Measurements from ENCODE around the gene COPG2.
"Not testable (repeated sequence)": the region's sequence is repeated elsewhere in the genome, so short reads cannot be mapped to it uniquely, and the experiment has no call there.

COPG2 gene

DNA sequence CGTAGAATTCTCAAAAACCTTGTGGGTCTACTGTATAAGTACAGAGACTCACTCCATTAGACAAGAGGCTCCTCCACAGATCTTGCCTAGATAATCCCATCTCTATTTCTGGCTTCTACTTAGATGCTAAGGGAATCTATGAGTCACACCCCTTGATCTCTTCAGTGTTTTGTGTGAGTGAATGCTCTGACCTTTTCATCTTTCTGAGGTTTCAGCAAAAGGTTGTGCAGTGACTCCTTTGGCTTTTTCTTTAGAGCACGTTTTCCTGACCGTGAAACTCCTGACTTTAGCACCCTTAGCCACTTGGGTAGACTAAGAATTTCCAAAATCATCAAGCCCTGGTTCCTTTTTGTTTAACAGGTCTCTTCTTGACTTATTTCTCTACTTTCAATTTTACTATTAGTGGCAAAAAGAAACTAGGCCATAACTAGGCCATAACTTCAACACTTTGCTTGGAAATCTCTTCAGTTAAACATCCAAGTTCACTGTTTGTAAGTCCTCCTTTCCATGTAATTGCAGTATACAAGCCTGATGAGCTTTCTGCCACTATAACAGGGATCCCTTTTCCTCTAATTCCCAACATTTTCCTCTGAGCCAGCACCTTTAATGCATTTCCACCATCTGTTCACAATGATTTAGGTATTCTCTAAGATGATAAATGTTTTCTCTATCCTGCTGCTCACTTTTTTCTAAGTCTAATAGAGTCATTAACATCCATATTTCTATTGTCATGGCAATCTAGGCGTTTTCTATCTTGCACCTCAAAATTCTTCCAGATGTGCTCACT lies 19.4 kb downstream of the COPG2 start:
- peak in 1 of 2 experiments; percentile 11 for DNase-seq

DNA sequence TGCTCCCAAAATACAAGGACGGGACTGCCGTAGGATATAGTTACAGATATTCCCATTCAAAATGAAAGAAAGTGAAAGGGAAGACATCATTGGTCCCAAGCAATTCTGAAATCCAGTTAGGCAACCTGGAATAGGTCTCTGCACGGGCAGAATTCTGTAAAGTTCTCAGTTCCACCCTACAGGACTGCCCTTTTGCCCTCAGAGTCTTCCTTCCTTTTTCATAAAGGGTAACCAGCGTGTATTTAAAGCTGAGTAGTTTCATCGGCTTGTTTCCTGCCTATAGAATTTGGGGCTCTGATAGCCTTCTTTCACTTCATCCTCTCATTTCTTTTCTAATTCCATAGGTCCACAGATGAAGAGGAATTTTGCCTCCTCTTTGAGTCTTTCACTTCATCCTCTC lies 20.0 kb downstream of the COPG2 start:
- no peak for DNase-seq

DNA sequence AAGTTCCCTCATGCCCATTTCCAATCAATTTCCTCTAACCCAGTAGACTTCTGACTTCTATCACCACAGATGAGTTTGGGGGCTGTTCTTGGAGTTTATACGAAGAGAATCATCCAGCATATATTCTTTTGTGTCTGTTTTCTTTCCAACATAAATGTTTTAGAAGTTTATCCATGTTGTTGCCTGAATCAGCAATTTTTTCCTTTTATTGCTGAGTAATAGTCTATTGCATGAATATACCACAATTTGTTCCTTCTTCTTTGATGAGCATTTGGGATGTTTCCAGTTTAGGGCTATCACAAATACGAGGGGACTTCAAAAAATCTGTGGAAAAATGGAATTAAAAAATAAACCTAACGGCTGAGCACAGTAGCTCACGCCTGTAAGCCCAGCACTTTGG lies 26.2 kb downstream of the COPG2 start:
- DNase-seq, result no peak

DNA sequence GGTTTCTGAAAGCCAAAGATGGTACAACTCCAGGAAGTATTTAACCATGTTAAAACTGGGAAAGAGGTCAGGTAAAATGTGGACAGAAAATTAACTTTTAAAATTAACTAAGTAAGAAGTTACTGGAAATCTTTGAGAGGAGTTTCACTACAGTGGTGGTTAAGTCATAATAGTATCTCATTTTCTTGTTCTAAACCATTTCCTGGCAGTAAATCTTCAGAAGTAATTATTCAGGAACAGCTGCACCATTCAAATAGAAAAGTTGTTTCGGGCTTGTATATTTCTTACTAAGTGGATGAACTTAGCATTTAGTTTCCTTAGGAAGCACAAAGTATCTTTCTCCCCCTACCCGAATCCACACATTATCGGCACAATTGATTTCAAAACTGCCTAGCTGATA lies 27.1 kb downstream of the COPG2 start:
- no peak for DNase-seq

DNA sequence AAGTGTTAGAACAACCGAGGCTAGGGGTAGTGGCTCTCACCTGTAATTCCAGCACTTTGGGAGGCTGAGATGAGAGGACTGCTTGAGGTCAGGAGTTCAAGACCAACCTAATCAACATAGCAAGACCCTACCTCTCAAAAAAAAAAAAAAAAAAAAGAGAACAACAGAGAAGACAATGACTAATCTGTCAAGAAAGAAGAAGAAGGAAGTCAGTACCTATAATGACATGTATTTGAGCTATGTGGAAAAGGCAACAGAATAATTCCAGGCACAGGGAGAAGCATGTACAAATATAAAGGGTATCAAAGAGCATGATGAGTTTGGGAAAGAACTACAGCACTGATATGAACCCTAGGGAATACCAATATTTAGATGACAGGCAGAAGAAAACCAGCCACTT lies 27.5 kb downstream of the COPG2 start:
- no peak for DNase-seq

DNA sequence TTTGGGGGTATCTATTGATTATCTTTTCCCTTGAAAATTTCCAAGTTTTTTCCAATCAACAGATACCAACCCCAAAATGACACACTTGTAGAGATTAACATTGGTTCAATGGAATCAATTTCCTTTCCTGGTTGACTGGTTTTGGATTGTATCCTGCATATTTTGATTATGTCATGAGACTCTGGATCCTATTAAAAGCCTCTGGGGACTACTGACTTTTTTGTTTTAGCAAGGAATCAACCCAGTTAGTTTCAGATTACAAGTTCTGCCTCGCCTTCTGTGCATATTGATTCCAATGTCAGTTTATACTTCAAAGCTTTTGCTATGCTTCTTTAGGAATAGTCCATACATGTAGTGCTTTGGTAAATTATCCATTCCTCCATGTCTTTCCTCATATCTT lies 29.2 kb downstream of the COPG2 start:
- no peak for DNase-seq

DNA sequence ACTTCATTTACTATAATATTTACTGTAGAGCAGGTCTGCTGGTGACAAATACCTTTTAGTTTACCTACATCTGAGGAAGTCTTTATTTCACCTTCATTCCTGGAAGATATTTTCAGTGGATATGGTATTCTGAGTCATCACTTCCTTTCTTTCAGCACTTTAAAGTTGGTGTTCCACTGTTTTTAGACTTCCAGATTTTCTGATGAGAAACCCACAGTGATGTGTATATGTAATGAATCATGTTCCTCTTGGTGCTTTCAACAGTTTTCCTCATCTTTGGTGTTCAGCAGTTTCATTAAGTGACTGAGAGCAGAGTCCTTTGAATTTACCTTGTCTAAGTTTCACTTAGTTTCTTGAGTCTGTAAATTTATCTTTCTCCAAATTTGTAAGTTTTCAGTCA lies 36.4 kb downstream of the COPG2 start:
- DNase-seq, result no peak

DNA sequence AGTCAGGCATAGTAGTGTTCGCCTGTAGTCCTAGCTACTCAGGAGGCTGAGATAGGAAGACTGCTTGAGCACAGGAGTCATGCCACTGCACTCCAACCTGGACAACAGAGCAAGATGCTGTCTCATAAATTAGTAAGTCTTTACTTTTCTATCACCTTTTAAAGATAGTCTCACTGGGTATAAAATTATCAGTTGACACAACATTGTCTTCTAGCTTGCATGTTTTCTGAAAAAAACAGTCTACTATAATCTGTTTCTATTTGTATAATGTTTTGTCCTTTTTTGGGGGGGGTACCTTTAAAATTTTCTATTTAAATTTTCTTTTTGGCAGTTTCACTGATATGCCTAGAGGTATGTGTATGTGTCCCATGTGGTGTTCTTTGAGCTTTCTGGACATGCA lies 39.6 kb downstream of the COPG2 start:
- no peak for DNase-seq

DNA sequence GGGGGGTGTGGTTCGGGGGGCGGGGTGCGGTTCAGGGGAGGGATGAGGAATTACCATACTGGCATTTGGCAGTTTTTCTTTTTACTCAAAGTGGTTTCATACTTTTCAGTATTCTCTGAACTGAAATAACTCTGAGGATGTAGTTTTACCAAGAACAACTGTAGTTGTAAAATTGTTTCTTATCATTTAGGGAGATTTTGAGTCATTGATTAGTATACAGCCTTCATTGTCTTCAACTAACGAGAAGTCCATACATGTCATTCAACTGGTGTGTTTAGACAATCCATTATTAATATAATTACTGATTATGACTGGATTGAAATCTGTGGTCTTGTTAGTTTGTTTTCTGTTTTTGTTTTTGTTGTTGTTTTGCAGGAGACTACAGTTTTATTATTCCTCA lies 40.8 kb downstream of the COPG2 start:
- DNase-seq, result no peak

DNA sequence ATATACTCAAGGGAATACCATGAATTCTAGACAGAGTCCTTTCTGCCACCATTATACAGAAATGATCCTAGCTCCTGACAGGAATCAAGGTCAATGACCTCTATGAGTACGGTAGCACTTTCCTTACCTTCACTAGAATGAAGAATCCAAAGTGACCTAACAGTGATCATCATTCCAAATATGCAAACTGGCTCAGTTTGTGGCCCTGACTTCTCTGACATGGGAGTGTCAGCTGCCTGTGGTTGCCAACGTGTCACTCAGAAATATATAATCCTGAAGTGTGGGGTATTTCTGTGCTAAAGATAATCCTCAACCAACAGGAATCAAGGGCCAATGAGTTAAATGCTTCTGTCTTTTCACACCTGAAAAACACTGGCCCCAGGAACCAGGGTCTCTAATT lies 45.7 kb downstream of the COPG2 start:
- DNase-seq, result no peak

DNA sequence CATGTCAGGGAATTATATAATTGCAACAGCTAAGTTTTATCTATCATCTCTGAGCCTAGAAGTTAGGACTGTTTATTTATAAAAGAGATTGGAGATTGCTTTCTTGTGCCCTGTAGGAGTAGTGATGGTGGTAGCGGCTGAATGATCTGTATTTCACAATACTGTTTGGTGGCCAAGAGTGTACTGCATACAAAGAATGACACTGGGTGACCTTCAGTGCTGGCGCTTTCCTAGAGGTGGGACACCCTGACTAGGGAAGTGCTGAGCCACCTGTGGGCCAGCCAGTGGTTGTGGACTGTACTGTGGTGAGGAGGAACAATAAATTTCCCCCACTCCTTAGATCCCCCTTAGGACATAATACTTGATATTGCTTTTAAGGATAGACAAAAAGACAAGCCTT lies 53.0 kb downstream of the COPG2 start:
- DNase-seq, result no peak

DNA sequence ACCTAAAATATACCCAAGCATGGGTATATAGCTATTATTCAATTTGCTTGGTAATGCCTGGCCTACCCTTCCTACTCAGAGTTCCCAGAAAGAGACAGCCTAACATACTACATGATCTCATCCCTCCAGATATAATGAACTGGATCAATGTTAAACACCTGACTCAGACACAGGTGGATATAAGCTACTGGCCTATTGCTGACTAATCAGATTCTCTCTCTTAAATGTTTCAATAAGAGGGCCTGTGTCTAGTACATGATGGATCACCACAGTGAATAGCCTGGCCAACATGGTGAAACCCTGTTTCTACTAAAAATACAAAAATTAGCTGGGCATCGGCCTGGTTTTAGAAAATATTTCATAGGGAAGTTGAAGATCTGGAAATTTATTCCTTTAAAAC lies 54.1 kb downstream of the COPG2 start:
- DNase-seq, result no peak

DNA sequence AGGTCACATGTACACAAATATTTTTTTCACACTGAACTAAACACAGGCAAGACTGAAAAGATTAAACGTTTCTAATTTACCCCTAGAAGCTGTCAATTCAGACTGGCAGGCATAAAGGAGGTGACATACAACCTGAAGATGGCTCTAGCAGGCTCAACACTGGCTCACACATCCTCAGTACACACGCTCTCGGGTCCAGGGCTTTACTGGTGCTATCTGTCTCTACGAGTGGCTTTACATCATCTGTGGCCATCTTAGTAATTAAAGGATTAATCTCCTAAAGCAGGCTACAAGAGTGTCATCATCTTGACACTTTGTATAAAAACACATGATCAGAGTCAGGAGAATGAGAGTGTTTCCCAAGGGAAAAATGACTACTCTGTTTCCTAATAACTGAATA lies 57.3 kb downstream of the COPG2 start:
- DNase-seq, result no peak

DNA sequence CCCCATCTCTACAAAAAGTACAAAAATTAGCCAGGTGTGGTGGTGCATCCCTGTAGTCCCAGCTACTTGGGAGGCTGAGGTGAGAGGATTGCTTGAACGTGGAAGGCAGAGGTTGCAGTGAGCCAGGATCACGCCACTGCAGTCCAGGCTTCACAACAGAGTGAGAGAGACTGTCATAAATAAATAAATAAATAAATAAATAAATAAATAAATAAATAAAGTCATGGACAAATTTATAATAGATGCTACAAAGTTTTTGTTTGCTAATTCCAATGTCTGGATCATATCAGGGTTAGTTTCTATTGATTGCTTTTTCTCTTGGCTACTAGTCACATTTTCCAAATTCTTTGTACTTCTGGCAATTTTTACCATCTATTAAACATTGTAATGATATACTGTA lies 61.5 kb downstream of the COPG2 start:
- not testable (repeated sequence) for DNase-seq

DNA sequence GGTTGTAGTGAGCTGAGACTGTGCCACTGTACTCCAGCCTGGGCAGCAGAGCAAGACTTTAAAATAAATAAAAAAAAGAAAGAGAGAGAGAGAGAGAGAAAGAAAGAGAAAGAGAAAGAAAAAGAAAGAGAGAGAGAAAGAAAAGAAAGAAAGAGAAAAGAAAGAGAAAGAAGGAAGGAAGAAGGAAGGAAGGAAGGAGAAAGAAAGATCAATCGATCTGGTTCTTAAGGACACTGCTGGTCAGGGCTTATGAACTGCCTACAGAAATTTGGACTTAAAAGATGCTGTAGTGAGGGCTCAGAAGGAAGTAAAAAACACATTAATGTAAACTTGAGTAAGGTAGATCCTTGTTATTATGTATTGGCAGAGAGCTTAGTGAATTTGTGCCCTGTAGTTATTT lies 62.4 kb downstream of the COPG2 start:
- no peak for DNase-seq

DNA sequence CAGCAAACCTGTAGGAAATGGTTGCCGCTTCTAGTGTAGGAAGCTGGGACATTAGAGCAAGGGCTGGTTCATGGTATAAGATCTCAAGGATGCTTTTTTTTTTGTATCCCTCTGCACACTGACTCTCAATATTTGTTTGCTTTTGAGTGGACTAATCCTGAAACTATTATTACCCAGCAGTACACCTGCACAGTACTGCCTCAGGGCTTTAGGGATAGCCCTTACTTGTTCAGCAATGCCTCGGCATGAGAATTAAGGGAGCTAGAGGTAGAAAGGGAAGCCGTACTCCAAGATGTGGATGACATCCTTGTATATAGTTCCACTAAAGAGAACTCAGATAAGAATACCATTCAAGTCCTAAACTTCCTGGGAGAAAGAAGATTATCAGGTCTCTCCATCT lies 70.5 kb downstream of the COPG2 start:
- no peak for DNase-seq

DNA sequence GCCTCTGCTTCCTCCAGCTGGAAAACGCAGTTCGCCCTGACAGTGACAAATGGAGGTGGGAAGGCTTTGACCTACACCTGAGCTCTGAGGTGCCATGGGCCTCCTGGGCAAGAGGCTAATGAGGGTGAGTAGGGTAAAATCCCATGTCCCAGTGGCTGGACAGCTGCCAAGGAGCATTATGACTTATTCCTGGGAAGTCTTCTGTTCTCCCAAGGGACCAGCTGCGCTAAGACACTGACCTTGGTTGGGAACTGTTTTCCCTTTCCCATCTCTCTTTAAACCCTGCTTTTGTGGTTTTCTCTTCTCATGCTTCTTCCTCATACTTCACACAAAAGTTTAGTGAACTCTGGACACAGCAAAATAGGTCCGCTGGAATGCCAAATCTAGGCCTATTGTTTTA lies 72.6 kb downstream of the COPG2 start:
- no peak for DNase-seq

DNA sequence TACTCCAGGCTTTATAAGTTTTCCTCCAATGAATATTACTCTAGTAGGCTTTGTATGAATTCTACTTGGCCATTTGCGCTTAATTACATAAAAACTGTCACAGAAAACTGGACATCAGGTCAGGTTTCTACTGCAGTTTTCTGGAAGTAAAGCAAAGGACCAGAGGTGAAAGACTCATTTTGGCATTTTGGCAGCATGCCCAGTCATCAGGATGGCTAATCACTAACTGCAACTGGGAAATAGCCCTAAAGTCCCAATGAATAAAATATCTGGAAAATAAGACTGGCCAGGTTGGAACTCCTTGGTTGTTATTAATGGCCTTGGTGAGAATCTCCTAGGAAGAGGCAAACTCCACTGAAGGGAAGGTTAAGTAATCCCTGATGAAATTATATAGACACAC lies 75.5 kb downstream of the COPG2 start:
- no peak for DNase-seq

DNA sequence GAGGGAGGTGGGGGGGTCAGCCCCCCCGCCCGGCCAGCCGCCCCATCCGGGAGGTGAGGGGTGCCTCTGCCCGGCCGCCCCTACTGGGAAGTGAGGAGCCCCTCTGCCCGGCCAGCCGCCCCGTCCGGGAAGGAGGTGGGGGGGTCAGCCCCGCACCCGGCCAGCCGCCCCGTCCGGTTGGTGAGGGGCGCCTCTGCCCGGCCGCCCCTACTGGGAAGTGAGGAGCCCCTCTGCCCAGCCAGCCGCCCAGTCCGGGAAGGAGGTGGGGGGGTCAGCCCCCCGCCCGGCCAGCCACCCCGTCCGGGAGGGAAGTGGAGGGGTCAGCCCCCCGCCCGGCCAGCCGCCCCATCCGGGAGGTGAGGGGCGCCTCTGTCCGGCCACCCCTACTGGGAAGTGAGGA lies 77.1 kb downstream of the COPG2 start:
- DNase-seq, result not testable (repeated sequence)

DNA sequence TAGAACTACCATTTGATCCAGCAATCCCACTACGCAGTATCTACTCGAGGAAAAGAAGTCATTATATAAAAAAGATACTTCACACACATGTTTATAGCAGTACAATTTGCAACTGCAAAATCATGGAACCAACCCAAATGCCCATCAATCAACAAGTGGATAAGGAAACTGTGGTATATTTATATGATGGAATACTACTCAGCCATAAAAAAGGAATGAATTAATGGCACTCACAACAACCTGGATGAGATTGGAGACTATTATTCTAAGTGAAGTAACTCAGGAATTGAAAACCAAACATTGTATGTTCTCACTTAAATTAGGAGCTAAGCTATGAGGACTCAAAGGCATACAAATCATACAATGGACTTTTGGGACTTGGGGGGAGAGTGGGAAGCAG lies 82.6 kb downstream of the COPG2 start:
- DNase-seq, result not testable (repeated sequence)

DNA sequence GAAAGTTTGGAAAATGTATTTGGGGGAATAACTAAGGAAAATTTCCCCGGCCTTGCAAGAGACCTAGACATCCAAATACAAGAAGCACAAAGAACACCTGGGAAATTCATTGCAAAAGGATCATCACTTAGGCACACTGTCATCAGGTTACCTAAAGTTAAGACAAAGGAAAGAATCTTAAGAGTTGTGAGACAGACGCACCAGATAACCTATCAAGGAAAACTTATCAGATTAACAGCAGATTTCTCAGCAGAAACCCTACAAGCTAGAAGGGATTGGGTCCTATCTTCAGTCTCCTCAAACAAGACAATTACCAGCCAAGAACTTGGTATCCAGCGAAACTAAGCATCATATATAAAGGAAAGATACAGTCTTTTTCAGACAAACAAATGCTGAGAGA lies 93.4 kb downstream of the COPG2 start:
- not testable (repeated sequence) for DNase-seq

DNA sequence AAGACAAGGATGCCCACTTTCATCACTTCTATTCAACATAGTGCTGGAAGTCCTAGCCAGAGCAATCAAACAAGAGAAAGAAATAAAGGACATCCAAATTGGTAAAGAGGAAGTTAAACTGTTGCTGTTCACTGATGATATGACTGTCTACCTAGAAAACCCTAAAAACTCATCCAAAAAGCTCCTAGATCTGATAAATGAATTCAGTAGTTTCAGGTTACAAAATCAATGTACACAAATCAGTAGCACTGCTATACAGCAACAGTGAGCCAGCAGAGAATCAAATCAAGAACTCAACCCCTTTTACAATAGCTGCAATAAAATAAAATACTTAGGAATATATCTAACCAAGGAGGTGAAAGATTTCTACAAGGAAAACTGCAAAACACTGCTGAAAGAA lies 98.4 kb downstream of the COPG2 start:
- not testable (repeated sequence) for DNase-seq

DNA sequence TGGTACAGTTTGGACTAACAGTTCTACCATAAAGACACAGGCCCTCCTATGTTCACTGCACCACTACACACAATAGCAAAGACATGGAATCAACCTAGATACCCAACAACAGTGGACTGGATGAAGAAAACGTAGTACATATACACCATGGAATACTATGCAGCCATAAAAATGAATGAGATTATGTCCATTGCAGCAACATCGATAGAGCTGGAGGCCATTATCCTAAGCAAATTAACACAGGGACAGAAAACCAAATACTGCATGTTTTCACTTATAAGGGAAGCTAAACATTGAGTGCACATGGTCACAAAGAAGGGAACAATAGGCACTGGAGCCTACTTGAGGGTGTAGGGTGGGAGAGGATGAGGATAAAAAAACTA lies 101.7 kb downstream of the COPG2 start:
- DNase-seq, result no peak

DNA sequence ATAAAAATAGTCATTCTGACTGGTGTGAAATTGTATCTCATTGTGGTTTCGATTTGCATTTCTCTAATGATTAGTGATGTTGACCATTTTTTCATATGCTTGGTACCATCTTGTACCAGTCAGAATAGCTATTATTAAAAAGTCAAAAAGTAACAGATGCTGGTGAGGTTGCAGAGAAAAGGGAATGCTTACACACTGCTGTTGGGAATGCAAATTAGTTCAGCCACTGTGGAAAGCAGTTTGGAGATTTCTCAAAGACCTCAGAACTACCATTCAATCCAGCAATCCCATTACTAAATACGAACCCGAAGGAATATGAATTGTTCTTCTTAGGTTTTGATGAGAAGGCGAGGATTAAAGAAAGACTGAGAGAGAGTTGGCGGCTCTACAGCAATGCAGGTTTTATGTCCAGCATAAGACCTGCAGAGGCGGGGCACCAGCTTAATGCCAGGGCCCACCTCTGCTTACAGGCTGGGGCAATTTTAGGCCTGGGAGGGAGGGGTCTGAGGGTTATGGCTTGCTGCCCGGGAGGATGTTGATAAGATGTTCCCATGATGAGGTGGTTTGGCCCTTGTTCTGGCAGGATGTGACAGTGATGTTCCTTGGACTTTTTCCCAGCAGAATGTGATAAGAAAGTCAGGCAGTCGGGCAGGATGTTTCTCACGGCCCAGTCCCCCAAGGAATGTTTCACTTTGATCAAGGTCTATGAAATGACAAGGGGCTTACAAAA lies 102.2 kb downstream of the COPG2 start:
- DNase-seq, result no peak

DNA sequence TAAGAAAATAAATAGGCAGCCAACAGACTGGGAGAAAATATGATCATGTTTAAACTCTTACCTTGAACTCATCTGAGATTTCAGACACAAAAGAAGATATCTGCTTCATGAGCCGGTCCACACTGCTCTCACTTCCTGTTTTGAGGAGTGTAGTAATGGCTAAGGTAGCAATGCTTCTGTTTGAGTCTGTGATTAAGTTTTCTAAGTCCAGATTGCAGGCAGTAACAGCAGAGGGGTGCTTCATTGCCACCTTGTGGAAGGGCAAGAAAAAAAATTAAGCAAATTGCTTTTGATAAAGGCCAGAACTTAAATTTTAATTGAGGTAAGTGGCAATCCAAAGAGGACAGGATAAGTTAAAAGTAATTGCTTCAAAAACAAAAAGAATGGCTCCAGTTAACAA lies 107.6 kb downstream of the COPG2 start:
- DNase-seq, result peak in 1 of 2 experiments; percentile 5

All from NCI-H446 (cell line).